GM12878 (cell line): ENCODE data around the gene LHFPL3. TPM values are rescaled to one million over a fixed set of nuclear protein-coding genes. Genes with fewer than 3 reads are reported as not detected.

Experiments
- ATAC-seq: fragments of 200-7000 bp; cut with Tn5 transposase; 3 replicates; pipeline ENCODE4 v1.9.1; 2020; ENCODE audit warnings: mild to moderate bottlenecking, moderate library complexity
- BruUV-seq: library from RNA; stranded (reverse); fragments of 400-500 nt; replicated peaks from 2 replicates; lab custom pipeline; 2021; lab: Mats Ljungman, UMichigan
- CTCF ChIA-PET: fragments of 300-600 bp; sonication (Branson Sonifier 250); formaldehyde crosslinking; extraction: SDS; loops from one replicate; lab custom pipeline; 2021; ENCODE audit warnings: inconsistent platforms; lab: Yijun Ruan, JAX
- POLR2A ChIA-PET: fragments of 350-600 bp; formaldehyde crosslinking; extraction: SDS; loops from one replicate; lab custom pipeline; 2021; ENCODE audit warnings: inconsistent platforms; lab: Charles Lee
- RAD21 ChIA-PET: fragments of 300-600 bp; sonication (Branson Sonifier 250); formaldehyde crosslinking; loops from one replicate; lab custom pipeline; 2023; ENCODE audit warnings: antibody characterized with exemption; ENCODE audit not compliant: unreplicated experiment; lab: Charles Lee
- SMC1A ChIA-PET: fragments of 300-600 bp; sonication (Branson Sonifier 250); formaldehyde crosslinking; loops from one replicate; lab custom pipeline; 2023; ENCODE audit not compliant: unreplicated experiment, uncharacterized antibody; lab: Charles Lee
- DNase-seq: peaks from one replicate; pipeline ENCODE4 v3.0.0-alpha.2; 2011; ENCODE audit warnings: low read depth, low spot score
- FAIRE-seq: peaks from 3 replicates; lab custom pipeline; 2011; peaks lifted over from hg19 to GRCh38; lab: Jason Lieb, UNC
- H2AFZ ChIP-seq: 2 replicates; pipeline ENCODE4 v1.6.0; 2011; ENCODE audit warnings: low read depth, low read length, control low read depth; ENCODE audit not compliant: control insufficient read depth
- H3K27ac ChIP-seq: 2 replicates; pipeline ENCODE4 v1.5.1; 2011; ENCODE audit warnings: control low read depth; ENCODE audit not compliant: control insufficient read depth, insufficient read depth
- H3K27me3 ChIP-seq, 2 experiments: replicated peaks in 1 of 2; 2 replicates each; pipeline versions ENCODE4 v1.6.0 to v1.6.1; 2011; ENCODE audit warnings: low read length in 1 of 2; ENCODE audit not compliant: control insufficient read depth in 2 of 2, insufficient read depth in 2 of 2
- H3K36me3 ChIP-seq, 2 experiments: 2 replicates each; pipeline ENCODE4 v1.5.1; 2011; ENCODE audit warnings: low read length in 1 of 2; ENCODE audit not compliant: control insufficient read depth in 2 of 2, insufficient read depth in 2 of 2
- H3K4me1 ChIP-seq: 2 replicates; pipeline ENCODE4 v1.6.1; 2011; ENCODE audit warnings: mild to moderate bottlenecking, low read length, moderate library complexity, mixed read lengths; ENCODE audit not compliant: control insufficient read depth, insufficient read depth
- H3K4me2 ChIP-seq: 2 replicates; pipeline ENCODE4 v1.6.0; 2011; ENCODE audit warnings: control low read depth; ENCODE audit not compliant: control insufficient read depth, insufficient read depth
- H3K4me3 ChIP-seq: fragments of 200-600 bp; sonication (generic); 2 replicates; pipeline ENCODE4 v1.5.1; 2016
- H3K79me2 ChIP-seq: 2 replicates; pipeline ENCODE4 v1.6.0; 2011; ENCODE audit warnings: low read length; ENCODE audit not compliant: control insufficient read depth, insufficient read depth
- H3K9ac ChIP-seq: 2 replicates; pipeline ENCODE4 v1.8.0; 2011; ENCODE audit warnings: low read length, control low read depth, mixed read lengths; ENCODE audit not compliant: control insufficient read depth, insufficient read depth
- H3K9me3 ChIP-seq: replicated peaks from 3 replicates; pipeline ENCODE4 v1.5.1; 2011; ENCODE audit warnings: mild to moderate bottlenecking, low read length; ENCODE audit not compliant: control insufficient read depth, insufficient read depth
- H4K20me1 ChIP-seq: 2 replicates; pipeline ENCODE4 v1.6.0; 2011; ENCODE audit not compliant: control insufficient read depth, insufficient read depth
- BCLAF1 ChIP-seq: fragments of 450-650 bp; IDR thresholded peaks from 2 replicates; pipeline ENCODE4 v1.6.1; 2017; ENCODE audit warnings: antibody characterized with exemption, mild to moderate bottlenecking, moderate library complexity
- DPF2 ChIP-seq: fragments of 450-650 bp; IDR thresholded peaks from 2 replicates; pipeline ENCODE4 v1.6.1; 2017; ENCODE audit warnings: mild to moderate bottlenecking
- E2F8 ChIP-seq: fragments of 450-650 bp; IDR thresholded peaks from 2 replicates; pipeline ENCODE4 v1.6.1; 2018; ENCODE audit warnings: mild to moderate bottlenecking, low read depth, moderate library complexity; ENCODE audit not compliant: partially characterized antibody
- GATAD2B ChIP-seq: fragments of 450-650 bp; conservative IDR thresholded peaks from 2 replicates; pipeline ENCODE4 v1.6.1; 2017; ENCODE audit warnings: low read depth, mild to moderate bottlenecking, moderate library complexity
- HDAC6 ChIP-seq: fragments of 200-600 bp; sonication (generic); IDR thresholded peaks from one replicate; pipeline ENCODE4 v1.8.0; 2017; ENCODE audit warnings: antibody characterized with exemption; ENCODE audit not compliant: unreplicated experiment
- NBN ChIP-seq: fragments of 450-650 bp; IDR thresholded peaks from 2 replicates; pipeline ENCODE4 v1.6.1; 2016
- PAX5 ChIP-seq: IDR thresholded peaks from 2 replicates; pipeline ENCODE4 v1.6.1; 2011; ENCODE audit warnings: low read depth, low read length, borderline replicate concordance
- PML ChIP-seq: IDR thresholded peaks from 2 replicates; pipeline ENCODE4 v1.6.1; 2012; ENCODE audit warnings: low read length, inconsistent platforms
- SPI1 ChIP-seq: IDR thresholded peaks from 2 replicates; pipeline ENCODE4 v1.6.1; 2011; ENCODE audit warnings: low read depth, mild to moderate bottlenecking, low read length, moderate library complexity, borderline replicate concordance; ENCODE audit not compliant: insufficient read depth
- STAT3 ChIP-seq: IDR thresholded peaks from 2 replicates; pipeline ENCODE4 v1.6.1; 2011; ENCODE audit warnings: low read depth, low read length, improper control_type of control experiment
- TARDBP ChIP-seq: IDR thresholded peaks from 2 replicates; pipeline ENCODE4 v1.6.1; 2016; ENCODE audit warnings: borderline replicate concordance
- YBX1 ChIP-seq: fragments of 450-650 bp; IDR thresholded peaks from 2 replicates; pipeline ENCODE4 v1.6.1; 2016; ENCODE audit warnings: antibody characterized with exemption
- ZNF207 ChIP-seq: fragments of 450-650 bp; IDR thresholded peaks from 2 replicates; pipeline ENCODE4 v1.6.1; 2014; ENCODE audit warnings: antibody characterized with exemption, mild to moderate bottlenecking, borderline replicate concordance
- WGBS: methylation state at CpG from one replicate; pipeline ENCODE4 v1.1.6; 2016; ENCODE audit warnings: low lambda C conversion rate; ENCODE audit not compliant: insufficient replicate concordance, insufficient coverage; ENCODE audit errors: missing lambda C conversion rate; 5-methylcytosine and 5-hydroxymethylcytosine counted together
- in situ Hi-C: fragments of 300-500 bp; cut with MboI; formaldehyde crosslinking; loops from 9 replicates; pipeline ENCODE4 v1.14.3; 2018; ENCODE audit warnings: mixed read lengths
- intact Hi-C: fragments of 100-400 bp; cut with micrococcal nuclease; formaldehyde crosslinking; loops from one replicate; pipeline ENCODE4 v1.14.2; 2022; ENCODE audit not compliant: unreplicated experiment
- polyA plus RNA-seq, 11 experiments: library from polyadenylated mRNA; depleted of rRNA in 4 of 11; unstranded in 6 of 11; stranded (reverse) in 5 of 11; fragments of >200 nt; fragmentation: Nextera tagmentation in 4 of 11; fragmentation: Illumina TruSeq in 1 of 11; extraction: Ambion mirVana in 4 of 11; extraction: Trizol in 1 of 11; gene quantifications; 1 replicate in 1 of 11; 2 replicates in 10 of 11; pipeline versions ENCODE4 v1.2.1 to v1.2.3, GENCODE V29; 2011 to 2016; ENCODE audit warnings: inconsistent platforms in 2 of 11, missing spikeins in 2 of 11, low read depth in 1 of 11
- total RNA-seq, 4 experiments: library from RNA; depleted of rRNA in 3 of 4; stranded (reverse); fragments of >200 nt in 3 of 4; fragmentation: Illumina TruSeq in 1 of 4; extraction: Trizol in 1 of 4; gene quantifications; 2 replicates each; pipeline versions ENCODE4 v1.2.1 to v1.2.3, GENCODE V29; 2013 to 2021

LHFPL3 gene
- total and polyA plus RNA-seq, 10 of the 15 experiments (the other 5 are each of a cell fraction or from before 2014, with no cell fraction given) = 0.09 TPM; not detected in 9

GRCh38 chr7:104541897-104542296 lies 213.5 kb downstream of the LHFPL3 start:
- Histone ChIP-seq H3K9me3 (no peaks in the 10 kb centered on the region), H3K79me2 (no peaks in the 10 kb centered on the region), H4K20me1 (no peaks in the 10 kb centered on the region), H3K4me1 (no peaks in the 10 kb centered on the region), H3K27ac (no peak overlapping the region), H2AFZ (no peak overlapping the region), H3K27me3 (no peaks in the 10 kb centered on the region), H3K4me3 (no peak overlapping the region), H3K9ac (no peak overlapping the region), H3K4me2 (no peak overlapping the region), H3K36me3 (no peaks in the 10 kb centered on the region)
- RAD21 ChIA-PET = interaction anchor here (0.6 kb wide), 1 partner anchor 10 kb away, joined by 4 read pairs; no protein-coding TSS in a partner anchor
- DNase-seq (no peak), ATAC-seq (no peak), FAIRE-seq (no peak)
- CTCF ChIA-PET = interaction anchor here (0.9 kb wide), 1 partner anchor 668 kb away, joined by 3 read pairs; no protein-coding TSS in a partner anchor
- SMC1A ChIA-PET = no interaction called here
- BruUV-seq = no TSS peak
- intact Hi-C loops (loop anchor here (10.0 kb wide), 1 partner anchor 277 kb away; no protein-coding TSS in a partner anchor), in situ Hi-C loops (no loop called here)
- 0% methylated on average over 4 of the region's 4 CpGs for WGBS
- TF ChIP-seq HDAC6 (no peak), TARDBP (no peak), PAX5 (no peak), NBN (no peak), SPI1 (no peak), GATAD2B (no peak), ZNF207 (no peak), STAT3 (no peak), E2F8 (no peak), BCLAF1 (no peak), PML (no peak), DPF2 (no peak), YBX1 (no peak)
- POLR2A ChIA-PET = no interaction called here
